Osteoblast (primary cell): Measurements from ENCODE around the gene PCDHB16. TPM values are rescaled to one million over a fixed set of nuclear protein-coding genes. Genes with fewer than 3 reads are reported as not detected.
"Not testable (repeated sequence)": the region's sequence is repeated elsewhere in the genome, so short reads cannot be mapped to it uniquely, and the experiment has no call there.

ENCODE experiments used
- DNase-seq: peaks from one replicate; pipeline ENCODE4 v3.0.0; 2011; ENCODE audit warnings: low spot score, mixed read lengths; ENCODE audit not compliant: insufficient read length; ENCODE audit errors: missing footprints
- H2AFZ ChIP-seq: 2 replicates; pipeline ENCODE4 v1.6.0; 2011; ENCODE audit warnings: mild to moderate bottlenecking, low read length
- H3K27ac ChIP-seq: 2 replicates; pipeline ENCODE4 v1.5.1; 2011; ENCODE audit warnings: mild to moderate bottlenecking, low read depth, low read length, moderate library complexity
- H3K27me3 ChIP-seq: 2 replicates; pipeline ENCODE4 v1.6.0; 2012; ENCODE audit warnings: mild to moderate bottlenecking, control low read depth, inconsistent platforms, low read length, moderate library complexity; ENCODE audit not compliant: insufficient read depth
- H3K36me3 ChIP-seq: 2 replicates; pipeline ENCODE4 v1.5.1; 2011; ENCODE audit warnings: mild to moderate bottlenecking, low read length, control low read depth, moderate library complexity; ENCODE audit not compliant: insufficient read depth
- H3K4me1 ChIP-seq: 2 replicates; pipeline ENCODE4 v1.5.1; 2011; ENCODE audit warnings: mild to moderate bottlenecking, low read length, control low read depth, moderate library complexity; ENCODE audit not compliant: insufficient read depth
- H3K4me2 ChIP-seq: 2 replicates; pipeline ENCODE4 v1.6.0; 2011; ENCODE audit warnings: mild to moderate bottlenecking, low read length; ENCODE audit not compliant: insufficient read depth
- H3K4me3 ChIP-seq: fragments of 200-600 bp; sonication (generic); 3 replicates; pipeline ENCODE4 v1.5.1; 2012; ENCODE audit warnings: mild to moderate bottlenecking, low read length, inconsistent platforms; ENCODE audit not compliant: insufficient read depth
- H3K79me2 ChIP-seq: 2 replicates; pipeline ENCODE4 v1.6.0; 2012; ENCODE audit warnings: mild to moderate bottlenecking, low read length, control low read depth, inconsistent platforms; ENCODE audit not compliant: insufficient read depth
- H3K9me3 ChIP-seq: 2 replicates; pipeline ENCODE4 v1.5.1; 2011; ENCODE audit warnings: low read depth, low read length, control low read depth
- H4K20me1 ChIP-seq: 2 replicates; pipeline ENCODE4 v1.6.0; 2012; ENCODE audit warnings: mild to moderate bottlenecking, low read length, control low read depth; ENCODE audit not compliant: insufficient read depth
- total RNA-seq: library from RNA; depleted of rRNA; stranded (reverse); fragments of >200 nt; gene quantifications from 2 replicates; pipeline ENCODE4 v1.2.3, GENCODE V29; 2012
- TF ChIP-seq, protein P1 (sequence below): IDR thresholded peaks from 2 replicates; pipeline ENCODE4 v1.5.1; 2011; ENCODE audit warnings: mild to moderate bottlenecking, low read depth, low read length, moderate library complexity; ENCODE audit errors: extremely low read depth

Gene PCDHB16
- total RNA-seq, 1 donor, result 1.1 TPM

DNA sequence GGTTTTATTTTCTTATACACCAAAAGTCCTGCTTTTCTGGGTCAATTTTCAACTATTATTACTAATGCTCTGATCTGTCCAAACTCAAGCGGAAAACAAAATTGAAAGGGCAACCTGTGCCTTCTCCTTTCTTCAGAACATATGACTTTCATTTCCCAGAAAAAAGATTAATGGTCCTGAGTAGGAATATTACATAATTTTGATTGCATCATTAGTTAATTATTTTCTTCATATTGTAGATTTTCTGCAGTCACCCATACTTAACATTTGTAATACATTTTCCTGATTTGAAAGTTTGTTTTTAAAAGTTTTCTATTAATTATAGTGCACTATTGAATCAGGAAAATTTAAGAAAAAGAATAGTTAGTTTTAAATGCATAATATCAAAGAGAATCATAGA is 6.3 kb upstream of the PCDHB16 start:
- Histone ChIP-seq H3K4me2 (no peak overlapping the region), H3K27me3 (no peaks in the 10 kb centered on the region), H2AFZ (no peak overlapping the region), H4K20me1 (no peaks in the 10 kb centered on the region), H3K27ac (no peak overlapping the region), H3K4me3 (no peak overlapping the region), H3K36me3 (no peaks in the 10 kb centered on the region), H3K79me2 (no peaks in the 10 kb centered on the region), H3K4me1 (no peaks in the 10 kb centered on the region), H3K9me3 (no peaks in the 10 kb centered on the region)
- no peak for DNase-seq
- TF ChIP-seq, protein P1, sequence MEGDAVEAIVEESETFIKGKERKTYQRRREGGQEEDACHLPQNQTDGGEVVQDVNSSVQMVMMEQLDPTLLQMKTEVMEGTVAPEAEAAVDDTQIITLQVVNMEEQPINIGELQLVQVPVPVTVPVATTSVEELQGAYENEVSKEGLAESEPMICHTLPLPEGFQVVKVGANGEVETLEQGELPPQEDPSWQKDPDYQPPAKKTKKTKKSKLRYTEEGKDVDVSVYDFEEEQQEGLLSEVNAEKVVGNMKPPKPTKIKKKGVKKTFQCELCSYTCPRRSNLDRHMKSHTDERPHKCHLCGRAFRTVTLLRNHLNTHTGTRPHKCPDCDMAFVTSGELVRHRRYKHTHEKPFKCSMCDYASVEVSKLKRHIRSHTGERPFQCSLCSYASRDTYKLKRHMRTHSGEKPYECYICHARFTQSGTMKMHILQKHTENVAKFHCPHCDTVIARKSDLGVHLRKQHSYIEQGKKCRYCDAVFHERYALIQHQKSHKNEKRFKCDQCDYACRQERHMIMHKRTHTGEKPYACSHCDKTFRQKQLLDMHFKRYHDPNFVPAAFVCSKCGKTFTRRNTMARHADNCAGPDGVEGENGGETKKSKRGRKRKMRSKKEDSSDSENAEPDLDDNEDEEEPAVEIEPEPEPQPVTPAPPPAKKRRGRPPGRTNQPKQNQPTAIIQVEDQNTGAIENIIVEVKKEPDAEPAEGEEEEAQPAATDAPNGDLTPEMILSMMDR, result no peak

DNA sequence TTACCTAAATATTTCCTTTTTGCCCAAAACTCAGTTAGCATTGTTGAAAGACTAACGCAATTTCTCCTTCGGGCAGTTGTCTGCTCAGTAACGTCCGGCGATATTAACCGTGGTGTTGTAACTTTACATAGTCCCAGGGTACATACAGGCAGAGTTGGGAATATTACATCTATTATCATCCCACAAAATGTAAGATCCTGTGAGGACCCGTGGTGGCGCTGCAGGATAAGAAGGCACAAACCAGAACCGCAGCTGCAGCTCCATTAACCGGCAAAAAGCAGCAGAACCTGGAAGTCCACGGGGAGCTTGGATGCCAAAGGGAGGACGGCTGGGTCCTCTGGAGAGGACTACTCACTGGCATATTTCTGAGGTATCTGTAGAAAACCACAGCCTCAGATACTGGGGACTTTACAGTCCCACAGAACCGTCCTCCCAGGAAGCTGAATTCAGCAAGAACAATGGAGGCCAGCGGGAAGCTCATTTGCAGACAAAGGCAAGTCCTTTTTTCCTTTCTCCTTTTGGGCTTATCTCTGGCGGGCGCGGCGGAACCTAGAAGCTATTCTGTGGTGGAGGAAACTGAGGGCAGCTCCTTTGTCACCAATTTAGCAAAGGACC is 4.5 kb upstream of the PCDHB16 start, which contains the start of gene PCDHB8:
TSS of gene PCDHB8 (plus strand) at position 214 of the 615 bp plus-strand sequence. CDS start at position 459, 245 bp downstream.
- H3K4me3 ChIP-seq, H3K27ac ChIP-seq, H3K4me2 ChIP-seq, DNase-seq, H3K9me3 ChIP-seq, H3K27me3 ChIP-seq, H3K79me2 ChIP-seq, H4K20me1 ChIP-seq, H3K36me3 ChIP-seq, H3K4me1 ChIP-seq, H2AFZ ChIP-seq: not testable (repeated sequence)
- TF ChIP-seq, protein P1, result peak; percentile 17

DNA sequence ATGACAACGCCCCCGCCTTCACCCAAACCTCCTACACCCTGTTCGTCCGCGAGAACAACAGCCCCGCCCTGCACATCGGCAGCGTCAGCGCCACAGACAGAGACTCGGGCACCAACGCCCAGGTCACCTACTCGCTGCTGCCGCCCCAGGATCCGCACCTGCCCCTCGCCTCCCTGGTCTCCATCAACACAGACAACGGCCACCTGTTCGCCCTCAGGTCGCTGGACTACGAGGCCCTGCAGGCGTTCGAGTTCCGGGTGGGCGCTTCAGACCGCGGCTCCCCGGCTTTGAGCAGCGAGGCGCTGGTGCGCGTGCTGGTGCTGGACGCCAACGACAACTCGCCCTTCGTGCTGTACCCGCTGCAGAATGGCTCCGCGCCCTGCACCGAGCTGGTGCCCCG is 2.8 kb upstream of the PCDHB16 start:
- H3K4me3 ChIP-seq, H3K79me2 ChIP-seq, H4K20me1 ChIP-seq, H3K4me1 ChIP-seq, H3K27ac ChIP-seq, DNase-seq, H3K4me2 ChIP-seq, H3K27me3 ChIP-seq, H3K36me3 ChIP-seq, H3K9me3 ChIP-seq, H2AFZ ChIP-seq: not testable (repeated sequence)

DNA sequence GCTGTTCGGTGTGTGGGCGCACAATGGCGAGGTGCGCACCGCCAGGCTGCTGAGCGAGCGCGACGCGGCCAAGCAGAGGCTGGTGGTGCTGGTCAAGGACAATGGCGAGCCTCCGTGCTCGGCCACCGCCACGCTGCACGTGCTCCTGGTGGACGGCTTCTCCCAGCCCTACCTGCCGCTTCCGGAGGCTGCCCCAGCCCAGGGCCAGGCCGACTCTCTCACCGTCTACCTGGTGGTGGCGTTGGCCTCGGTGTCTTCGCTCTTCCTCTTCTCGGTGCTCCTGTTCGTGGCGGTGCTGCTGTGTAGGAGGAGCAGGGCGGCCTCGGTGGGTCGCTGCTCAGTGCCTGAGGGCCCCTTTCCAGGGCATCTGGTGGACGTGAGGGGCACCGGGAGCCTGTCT is 2.3 kb upstream of the PCDHB16 start:
- H3K4me3 ChIP-seq, H3K27me3 ChIP-seq: not testable (repeated sequence)

DNA sequence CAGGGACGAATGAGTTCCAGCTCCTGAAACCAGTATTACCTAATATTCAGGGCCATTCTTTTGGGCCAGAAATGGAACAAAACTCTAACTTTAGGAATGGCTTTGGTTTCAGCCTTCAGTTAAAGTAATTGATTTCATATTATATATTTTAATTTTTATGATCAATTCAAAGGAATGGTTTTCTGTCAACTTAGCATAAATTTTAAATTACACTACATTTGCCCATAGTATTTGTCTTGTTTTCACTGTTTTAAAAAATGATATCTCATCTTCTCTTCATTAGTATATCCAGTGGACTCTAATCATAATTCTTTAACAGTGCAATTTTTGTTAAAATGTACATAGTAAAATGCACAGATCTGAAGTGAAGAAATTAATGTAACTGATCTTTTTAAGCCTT is 1.9 kb upstream of the PCDHB16 start:
- H4K20me1 ChIP-seq, result no peaks in the 10 kb centered on the region
- no peaks in the 10 kb centered on the region for H3K9me3 ChIP-seq
- no peak overlapping the region for H3K4me2 ChIP-seq
- no peak for DNase-seq
- no peak overlapping the region for H2AFZ ChIP-seq
- H3K4me3 ChIP-seq, result no peak overlapping the region
- H3K36me3 ChIP-seq, result no peaks in the 10 kb centered on the region
- no peak overlapping the region for H3K27ac ChIP-seq
- no peaks in the 10 kb centered on the region for H3K4me1 ChIP-seq
- TF ChIP-seq, protein P1, result no peak
- no peaks in the 10 kb centered on the region for H3K27me3 ChIP-seq
- no peaks in the 10 kb centered on the region for H3K79me2 ChIP-seq

More for the DNA sequence above, 2.3 kb upstream of the PCDHB16 start:
- not testable (repeated sequence) for H3K4me2 ChIP-seq, H3K36me3 ChIP-seq, H3K27ac ChIP-seq, H3K79me2 ChIP-seq, H3K9me3 ChIP-seq, H2AFZ ChIP-seq, H3K4me1 ChIP-seq, DNase-seq, H4K20me1 ChIP-seq

DNA sequence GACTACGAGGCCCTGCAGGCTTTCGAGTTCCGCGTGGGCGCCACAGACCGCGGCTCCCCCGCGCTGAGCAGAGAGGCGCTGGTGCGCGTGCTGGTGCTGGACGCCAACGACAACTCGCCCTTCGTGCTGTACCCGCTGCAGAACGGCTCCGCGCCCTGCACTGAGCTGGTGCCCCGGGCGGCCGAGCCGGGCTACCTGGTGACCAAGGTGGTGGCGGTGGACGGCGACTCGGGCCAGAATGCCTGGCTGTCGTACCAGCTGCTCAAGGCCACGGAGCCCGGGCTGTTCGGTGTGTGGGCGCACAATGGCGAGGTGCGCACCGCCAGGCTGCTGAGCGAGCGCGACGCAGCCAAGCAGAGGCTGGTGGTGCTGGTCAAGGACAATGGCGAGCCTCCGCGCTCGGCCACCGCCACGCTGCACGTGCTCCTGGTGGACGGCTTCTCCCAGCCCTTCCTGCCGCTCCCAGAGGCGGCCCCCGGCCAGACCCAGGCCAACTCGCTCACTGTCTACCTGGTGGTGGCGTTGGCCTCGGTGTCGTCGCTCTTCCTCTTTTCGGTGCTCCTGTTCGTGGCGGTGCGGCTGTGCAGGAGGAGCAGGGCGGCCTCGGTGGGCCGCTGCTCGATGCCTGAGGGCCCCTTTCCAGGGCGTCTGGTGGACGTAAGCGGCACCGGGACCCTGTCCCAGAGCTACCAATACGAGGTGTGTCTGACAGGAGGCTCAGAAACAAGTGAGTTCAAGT is 2.1 kb downstream of the PCDHB16 start:
- not testable (repeated sequence) for H3K79me2 ChIP-seq, H3K9me3 ChIP-seq, H3K4me3 ChIP-seq, DNase-seq, H2AFZ ChIP-seq, H3K4me2 ChIP-seq, H3K27me3 ChIP-seq, H3K36me3 ChIP-seq, H3K27ac ChIP-seq, H3K4me1 ChIP-seq, H4K20me1 ChIP-seq
